Endothelial cell of umbilical vein (primary cell): ENCODE data around the gene LTF.

Source experiments
- CTCF ChIP-seq, 2 donors: IDR thresholded peaks; 1 replicate in 1 of 2; 2 replicates in 1 of 2; pipeline ENCODE4 v1.5.1; 2011; ENCODE audit warnings: low read length in 2 of 2, mild to moderate bottlenecking in 2 of 2, moderate library complexity in 2 of 2, control low read depth in 1 of 2, inconsistent platforms in 1 of 2, low read depth in 1 of 2; ENCODE audit not compliant: insufficient read depth in 1 of 2; ENCODE audit errors: extremely low read depth in 1 of 2
- EZH2 ChIP-seq: IDR thresholded peaks from 2 replicates; pipeline ENCODE4 v1.6.1; 2012; ENCODE audit warnings: borderline replicate concordance, low read depth, mild to moderate bottlenecking, moderate library complexity, low read length, inconsistent platforms; ENCODE audit not compliant: severe bottlenecking

- TF ChIP-seq EZH2 (no peak), CTCF (IDR thresholded peaks at IDR 0.05; ENCODE audit: extremely low read depth in 1 of 2, insufficient read depth in 1 of 2, low read depth in 1 of 2, low read length in 2 of 2) (no peak)
Observed at GRCh38 chr3:46409739-46410489, 54.8 kb downstream of the LTF start.
